Gastrocnemius medialis (tissue), 4 donors: ENCODE results near the gene MRAP.

Experiments used
- CTCF ChIP-seq, 5 experiments: fragments of 450-650 bp in 3 of 5; fragments of 200-600 bp in 2 of 5; sonication (generic) in 2 of 5; IDR thresholded peaks in 4 of 5; conservative IDR thresholded peaks in 1 of 5; 1 replicate in 4 of 5; 2 replicates in 1 of 5; pipeline ENCODE4 v1.5.1; 2016 to 2019; ENCODE audit warnings: antibody characterized with exemption in 5 of 5, mild to moderate bottlenecking in 3 of 5, moderate library complexity in 3 of 5
- POLR2A ChIP-seq, 2 donors: fragments of 450-650 bp; IDR thresholded peaks; one replicate each; pipeline ENCODE4 v1.6.1; 2017; ENCODE audit warnings: antibody characterized with exemption in 2 of 2, mild to moderate bottlenecking in 2 of 2, moderate library complexity in 2 of 2

- TF ChIP-seq CTCF (IDR thresholded peaks at IDR 0.05 in 4 of 5, conservative IDR thresholded peaks at IDR 0.05 in 1 of 5) (no peak), POLR2A (IDR thresholded peaks at IDR 0.05) (no peak)
Measured at GRCh38 chr21:32260130-32260529, 38.5 kb upstream of the MRAP start.
